Measurements from ENCODE around the gene NYAP1.

NYAP1 gene

DNA sequence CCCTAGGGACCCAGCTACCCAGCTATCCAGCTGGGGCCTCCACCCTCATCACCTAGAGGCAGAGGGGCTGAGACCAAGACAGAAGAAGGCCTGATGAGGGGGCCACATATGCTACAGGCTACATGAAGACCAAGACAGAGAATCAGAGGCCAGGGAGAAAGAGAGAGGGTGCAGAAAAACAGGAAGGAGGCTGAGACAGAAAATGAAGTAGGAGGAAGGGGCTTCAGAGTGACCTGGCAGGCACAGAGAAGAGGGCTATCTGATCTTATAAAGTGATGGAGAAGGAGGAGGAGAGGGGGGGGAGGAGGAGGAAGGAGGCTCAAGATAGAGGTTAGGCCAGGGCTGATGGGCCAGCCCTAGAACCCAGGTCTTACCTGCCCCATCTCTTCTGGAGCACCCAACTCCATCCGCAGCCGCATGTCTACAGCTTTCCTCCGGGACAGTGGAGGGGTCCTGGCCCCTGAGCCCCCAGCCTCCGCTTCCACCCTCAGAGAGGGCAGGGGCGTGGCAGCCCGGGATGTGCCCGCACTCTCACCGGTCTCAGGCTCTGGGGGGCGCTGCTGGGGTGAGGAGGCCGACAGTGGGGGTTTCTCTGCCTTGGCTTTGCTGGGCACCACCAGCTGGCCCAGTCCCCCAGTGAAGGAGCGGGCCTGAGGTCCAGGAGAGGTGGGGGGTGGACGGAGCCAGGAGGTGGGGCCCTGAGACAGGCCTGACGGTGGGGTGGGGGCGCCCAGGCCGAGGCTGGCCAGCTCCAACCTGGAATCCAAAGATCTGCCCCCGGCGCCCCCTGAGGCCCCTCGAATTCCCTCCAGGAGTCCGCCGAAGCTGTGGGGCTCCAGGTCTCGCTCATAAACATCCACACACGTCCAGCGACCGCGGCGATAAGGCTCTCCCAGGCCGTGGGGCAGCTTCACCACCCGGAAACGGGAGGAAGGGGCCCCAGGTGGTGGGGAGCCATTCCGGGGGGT, 6.5 kb upstream of the NYAP1 start:
- Histone ChIP-seq H3K4me3 (ENCODE audit: insufficient read depth, low read length, poor library complexity, severe bottlenecking) (peak overlapping the region; percentile 93), H3K27me3 (ENCODE audit: low read length) (no peaks in the 10 kb centered on the region), H3F3A (ENCODE audit: insufficient read depth) (peaks cover 9% of the 10 kb centered on the region; the same call in 1 of the 2 replicates), H3K9me3 (ENCODE audit: insufficient read depth, low read length) (no peaks in the 10 kb centered on the region), H3K36me3 (ENCODE audit: low read length) (no peaks in the 10 kb centered on the region), H4K20me1 (ENCODE audit: low read depth, low read length) (no peaks in the 10 kb centered on the region), H3K9ac (ENCODE audit: low read length) (peak overlapping the region; percentile 88), H2AFZ (ENCODE audit: low read depth, low read length, severe bottlenecking) (no peak overlapping the region), H3K4me2 (ENCODE audit: low read depth, low read length, poor library complexity, severe bottlenecking) (peak overlapping the region; percentile 94), H3K27ac (ENCODE audit: low read depth, low read length) (peak overlapping the region; percentile 54), H3K79me2 (ENCODE audit: insufficient read depth, low read length) (peaks cover 19% of the 10 kb centered on the region; the same call in 1 of the 2 replicates), H3K9me2 (replicated peaks; ENCODE audit: insufficient read depth, low read length) (no peaks in the 10 kb centered on the region)
- TF ChIP-seq, protein P1, sequence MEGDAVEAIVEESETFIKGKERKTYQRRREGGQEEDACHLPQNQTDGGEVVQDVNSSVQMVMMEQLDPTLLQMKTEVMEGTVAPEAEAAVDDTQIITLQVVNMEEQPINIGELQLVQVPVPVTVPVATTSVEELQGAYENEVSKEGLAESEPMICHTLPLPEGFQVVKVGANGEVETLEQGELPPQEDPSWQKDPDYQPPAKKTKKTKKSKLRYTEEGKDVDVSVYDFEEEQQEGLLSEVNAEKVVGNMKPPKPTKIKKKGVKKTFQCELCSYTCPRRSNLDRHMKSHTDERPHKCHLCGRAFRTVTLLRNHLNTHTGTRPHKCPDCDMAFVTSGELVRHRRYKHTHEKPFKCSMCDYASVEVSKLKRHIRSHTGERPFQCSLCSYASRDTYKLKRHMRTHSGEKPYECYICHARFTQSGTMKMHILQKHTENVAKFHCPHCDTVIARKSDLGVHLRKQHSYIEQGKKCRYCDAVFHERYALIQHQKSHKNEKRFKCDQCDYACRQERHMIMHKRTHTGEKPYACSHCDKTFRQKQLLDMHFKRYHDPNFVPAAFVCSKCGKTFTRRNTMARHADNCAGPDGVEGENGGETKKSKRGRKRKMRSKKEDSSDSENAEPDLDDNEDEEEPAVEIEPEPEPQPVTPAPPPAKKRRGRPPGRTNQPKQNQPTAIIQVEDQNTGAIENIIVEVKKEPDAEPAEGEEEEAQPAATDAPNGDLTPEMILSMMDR (IDR thresholded peaks at IDR 0.05; ENCODE audit: insufficient read depth, low read length, poor library complexity, severe bottlenecking) = peak; percentile 59
- TF ChIP-seq EZH2phosphoT487 (conservative IDR thresholded peaks at IDR 0.05; ENCODE audit: low read length) = no peak

DNA sequence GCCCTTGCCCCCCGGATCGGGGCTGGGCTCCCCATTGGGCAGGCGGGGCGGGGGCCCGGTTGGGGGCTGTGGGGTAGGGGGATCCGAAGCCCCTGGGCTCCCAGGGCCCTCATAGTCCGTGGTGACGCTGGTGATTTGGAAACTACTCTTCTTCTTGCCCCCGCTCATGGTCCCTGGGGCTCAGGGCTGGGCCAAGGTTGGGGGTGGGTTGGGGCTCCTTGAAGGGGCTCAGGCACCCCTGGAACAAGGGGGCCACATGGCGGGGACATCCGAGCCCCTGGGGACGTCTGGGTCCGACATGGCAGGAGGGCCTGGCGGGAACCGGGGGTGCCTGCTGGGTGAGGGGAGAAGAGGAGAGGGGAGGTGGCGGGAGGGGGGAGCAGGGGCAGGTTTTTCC, 5.9 kb upstream of the NYAP1 start:
- no peaks in the 10 kb centered on the region for H4K20me1 ChIP-seq (ENCODE audit: low read depth, low read length)
- H3K27ac ChIP-seq (ENCODE audit: low read depth, low read length) = peak overlapping the region; percentile 54
- peak overlapping the region; percentile 93 for H3K4me3 ChIP-seq (ENCODE audit: insufficient read depth, low read length, poor library complexity, severe bottlenecking)

DNA sequence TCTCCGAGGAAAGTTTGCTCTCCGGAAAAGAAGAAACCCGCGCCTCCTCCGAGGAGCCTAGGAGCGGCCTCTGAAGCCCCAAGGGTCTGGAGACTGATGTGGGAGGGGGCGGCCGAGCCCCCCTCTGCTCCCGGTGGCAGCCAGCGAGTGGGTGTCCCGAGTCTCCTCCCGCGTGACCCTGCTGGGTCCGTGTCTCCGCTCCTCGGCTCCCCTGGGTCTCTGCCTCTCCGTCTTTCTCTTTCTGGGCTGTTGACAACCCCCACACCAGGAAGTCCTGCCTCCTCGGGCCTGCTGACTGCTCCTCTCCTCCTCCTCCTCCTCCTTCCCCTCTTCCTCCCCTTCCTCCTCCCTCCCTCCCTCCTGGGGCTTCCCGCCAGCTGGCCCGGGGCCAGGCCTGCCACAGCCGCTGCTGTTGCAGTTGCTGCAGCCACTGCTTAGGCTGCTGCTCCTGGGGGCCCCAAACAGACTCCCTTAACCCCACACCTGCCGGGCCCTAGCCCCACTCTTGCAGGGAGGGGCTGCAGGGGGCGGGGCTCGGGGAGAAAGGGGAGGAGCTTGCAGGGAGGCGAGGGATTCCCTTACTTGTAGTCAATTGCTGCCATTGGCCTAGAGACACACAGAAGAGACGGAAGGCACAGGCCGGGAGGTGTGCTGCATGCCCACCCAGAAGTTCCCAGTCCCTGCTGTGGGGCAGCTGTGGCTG, 4.6 kb upstream of the NYAP1 start, which contains the start of gene TSC22D4:
Gene TSC22D4 (minus strand): TSS at position 257 of the 703 bp plus-strand sequence. CDS start 1,176 bp downstream, outside the sequence.
- peaks cover 9% of the 10 kb centered on the region; the same call in 1 of the 2 replicates for H3F3A ChIP-seq (ENCODE audit: insufficient read depth)
- H3K9me2 ChIP-seq (replicated peaks; ENCODE audit: insufficient read depth, low read length) = no peaks in the 10 kb centered on the region
- peak within 1 kb of the TSS; percentile 54 for H3K27ac ChIP-seq (ENCODE audit: low read depth, low read length)
- H3K4me2 ChIP-seq (ENCODE audit: low read depth, low read length, poor library complexity, severe bottlenecking) = peak within 1 kb of the TSS; percentile 94
- peak within 1 kb of the TSS; percentile 93 for H3K4me3 ChIP-seq (ENCODE audit: insufficient read depth, low read length, poor library complexity, severe bottlenecking)
- peak within 1 kb of the TSS; percentile 68 for H2AFZ ChIP-seq (ENCODE audit: low read depth, low read length, severe bottlenecking)
- peak within 1 kb of the TSS; percentile 88 for H3K9ac ChIP-seq (ENCODE audit: low read length)
- no peaks in the 10 kb centered on the region for H3K36me3 ChIP-seq (ENCODE audit: low read length)
- no peaks in the 10 kb centered on the region for H3K9me3 ChIP-seq (ENCODE audit: insufficient read depth, low read length)
- no peaks in the 10 kb centered on the region for H3K27me3 ChIP-seq (ENCODE audit: low read length)
- no peaks in the 10 kb centered on the region for H4K20me1 ChIP-seq (ENCODE audit: low read depth, low read length)
- TF ChIP-seq EZH2phosphoT487 (conservative IDR thresholded peaks at IDR 0.05; ENCODE audit: low read length) = no peak
- TF ChIP-seq, protein P1 (IDR thresholded peaks at IDR 0.05; ENCODE audit: insufficient read depth, low read length, poor library complexity, severe bottlenecking) = no peak
- H3K79me2 ChIP-seq (ENCODE audit: insufficient read depth, low read length) = peaks cover 19% of the 10 kb centered on the region; the same call in 1 of the 2 replicates

More for the DNA sequence above, 5.9 kb upstream of the NYAP1 start:
- TF ChIP-seq EZH2phosphoT487 (conservative IDR thresholded peaks at IDR 0.05; ENCODE audit: low read length) = no peak
- TF ChIP-seq, protein P1 (IDR thresholded peaks at IDR 0.05; ENCODE audit: insufficient read depth, low read length, poor library complexity, severe bottlenecking) = no peak
- Histone ChIP-seq H3K79me2 (ENCODE audit: insufficient read depth, low read length) (peaks cover 19% of the 10 kb centered on the region; the same call in 1 of the 2 replicates), H3K36me3 (ENCODE audit: low read length) (no peaks in the 10 kb centered on the region), H3K4me2 (ENCODE audit: low read depth, low read length, poor library complexity, severe bottlenecking) (peak overlapping the region; percentile 94), H3K27me3 (ENCODE audit: low read length) (no peaks in the 10 kb centered on the region), H3K9me2 (replicated peaks; ENCODE audit: insufficient read depth, low read length) (no peaks in the 10 kb centered on the region), H3F3A (ENCODE audit: insufficient read depth) (peaks cover 9% of the 10 kb centered on the region; the same call in 1 of the 2 replicates), H2AFZ (ENCODE audit: low read depth, low read length, severe bottlenecking) (peak overlapping the region; percentile 68), H3K9ac (ENCODE audit: low read length) (peak overlapping the region; percentile 88), H3K9me3 (ENCODE audit: insufficient read depth, low read length) (no peaks in the 10 kb centered on the region)

Data from SU-DHL-6 (cell line).